NT2/D1 (cell line): ENCODE measurements around the gene EFS.

Source experiments
- DNase-seq: peaks from one replicate; pipeline ENCODE4 v3.0.0-alpha.2; 2011; ENCODE audit warnings: low read depth, low spot score
- H3K27me3 ChIP-seq: 2 replicates; pipeline ENCODE4 v1.6.0; 2011; ENCODE audit warnings: mild to moderate bottlenecking; ENCODE audit not compliant: insufficient read length, insufficient read depth
- H3K36me3 ChIP-seq: 2 replicates; pipeline ENCODE4 v1.6.1; 2011; ENCODE audit warnings: mild to moderate bottlenecking, low read length, mixed read lengths; ENCODE audit not compliant: insufficient read depth, insufficient read length
- H3K4me1 ChIP-seq: 2 replicates; pipeline ENCODE4 v1.5.1; 2011; ENCODE audit not compliant: insufficient read depth, insufficient read length
- H3K4me3 ChIP-seq: 2 replicates; pipeline ENCODE4 v1.5.1; 2011; ENCODE audit warnings: low read depth; ENCODE audit not compliant: insufficient read length
- H3K9ac ChIP-seq: 2 replicates; pipeline ENCODE4 v1.6.0; 2011; ENCODE audit warnings: low read depth; ENCODE audit not compliant: insufficient read length
- H3K9me3 ChIP-seq: 2 replicates; pipeline ENCODE4 v1.5.1; 2011; ENCODE audit warnings: mild to moderate bottlenecking, low read length; ENCODE audit not compliant: insufficient read depth
- SUZ12 ChIP-seq: IDR thresholded peaks from 2 replicates; pipeline ENCODE4 v1.6.1; 2011; ENCODE audit not compliant: insufficient read length, insufficient read depth; ENCODE audit errors: extremely low read depth
- YY1 ChIP-seq: IDR thresholded peaks from 2 replicates; pipeline ENCODE4 v1.6.1; 2011; ENCODE audit not compliant: insufficient read length, insufficient read depth
- ZNF274 ChIP-seq: IDR thresholded peaks from 2 replicates; pipeline ENCODE4 v1.6.1; 2011; ENCODE audit warnings: mild to moderate bottlenecking, low read depth, low read length

EFS gene

DNA sequence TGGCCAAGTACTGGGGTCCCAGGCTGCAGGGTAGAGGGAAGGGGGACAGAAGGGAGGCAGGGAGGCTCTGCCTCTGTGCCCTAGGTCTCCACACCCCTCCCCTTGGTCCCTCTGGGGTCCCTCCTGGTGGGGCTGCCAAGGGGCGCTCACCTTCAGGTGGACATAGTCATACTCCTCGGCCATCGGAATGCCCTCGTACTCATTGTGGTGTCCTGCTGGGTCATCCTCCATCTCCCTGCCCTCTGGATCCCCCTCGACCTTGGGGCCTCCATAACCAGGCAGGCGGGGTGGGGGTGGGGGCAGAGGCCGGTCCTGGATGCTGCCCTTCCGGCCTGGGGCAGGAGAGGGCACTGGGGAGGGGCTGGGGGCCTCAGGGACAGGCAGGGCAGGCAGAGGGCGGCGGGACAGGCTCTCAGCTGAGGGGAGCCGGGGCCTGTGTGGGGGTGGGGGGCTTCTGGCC, 5.8 kb downstream of the EFS start:
- DNase-seq, result no peak
- H3K36me3 ChIP-seq, result peaks cover 85% of the 10 kb centered on the region
- TF ChIP-seq SUZ12 (no peak), ZNF274 (no peak), YY1 (no peak)

DNA sequence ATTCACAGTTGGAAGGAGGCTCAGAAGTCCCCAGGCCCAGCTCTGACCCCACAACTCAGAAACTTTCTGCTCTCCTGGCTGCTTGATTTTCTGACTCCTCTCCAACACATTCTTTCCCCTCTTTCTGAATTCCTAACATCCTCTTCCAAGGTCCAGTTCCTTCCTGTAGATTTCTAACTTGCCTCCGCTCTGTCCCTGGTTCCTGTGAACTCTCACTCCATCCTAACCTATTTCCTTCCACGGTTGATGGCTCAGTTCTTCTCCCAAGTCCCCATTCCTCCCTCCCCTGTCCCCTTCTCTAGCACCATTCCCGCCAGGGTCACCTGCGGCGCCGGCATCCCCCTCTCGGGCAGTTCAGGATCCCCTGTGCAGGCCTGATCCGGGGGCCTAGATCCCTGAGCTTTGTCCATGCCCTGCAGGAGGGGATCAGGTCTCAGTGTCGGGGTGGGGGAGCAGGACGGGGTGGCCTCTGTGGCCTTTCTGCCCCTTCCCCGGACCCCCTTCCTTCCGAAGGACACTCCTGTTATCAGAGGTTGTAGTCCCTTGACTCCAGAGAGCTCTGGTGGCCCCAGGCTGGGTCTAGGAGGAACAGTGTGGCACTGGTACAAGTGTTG, 6.3 kb downstream of the EFS start:
- DNase-seq, result no peak
- Histone ChIP-seq H3K9me3 (no peaks in the 10 kb centered on the region), H3K4me1 (peaks cover 7% of the 10 kb centered on the region), H3K27me3 (no peaks in the 10 kb centered on the region), H3K9ac (no peak overlapping the region), H3K4me3 (no peak overlapping the region), H3K36me3 (peaks cover 80% of the 10 kb centered on the region)
- no peak for TF ChIP-seq ZNF274
- TF ChIP-seq YY1, result no peak
- no peak for TF ChIP-seq SUZ12

More for the DNA sequence above, 5.8 kb downstream of the EFS start:
- Histone ChIP-seq H3K27me3 (no peaks in the 10 kb centered on the region), H3K4me3 (no peak overlapping the region), H3K4me1 (peaks cover 11% of the 10 kb centered on the region), H3K9ac (no peak overlapping the region), H3K9me3 (no peaks in the 10 kb centered on the region)

DNA sequence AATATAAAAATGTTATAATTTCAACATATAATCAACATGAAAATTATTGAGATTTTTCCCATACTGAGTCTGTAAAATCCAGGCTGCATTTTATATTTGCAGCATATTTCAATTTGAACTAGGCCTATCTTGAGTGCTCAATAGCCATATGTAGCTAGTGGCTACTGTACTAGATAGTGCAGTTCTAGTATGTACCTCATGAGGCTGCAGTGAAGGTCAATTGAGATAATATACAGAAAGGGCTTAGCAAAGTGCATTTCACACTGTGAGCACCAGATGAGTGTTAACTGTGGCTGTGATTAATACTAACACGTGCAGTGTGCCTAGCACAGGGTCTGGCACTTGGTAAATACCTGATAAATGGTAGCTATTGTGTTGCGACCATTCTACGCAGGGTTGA, 6.9 kb downstream of the EFS start:
- Histone ChIP-seq H3K27me3 (no peaks in the 10 kb centered on the region), H3K9me3 (no peaks in the 10 kb centered on the region), H3K4me3 (no peak overlapping the region), H3K9ac (no peak overlapping the region), H3K4me1 (peaks cover under 1% of the 10 kb centered on the region), H3K36me3 (peaks cover 74% of the 10 kb centered on the region)
- TF ChIP-seq ZNF274 (no peak), YY1 (no peak), SUZ12 (no peak)
- no peak for DNase-seq

DNA sequence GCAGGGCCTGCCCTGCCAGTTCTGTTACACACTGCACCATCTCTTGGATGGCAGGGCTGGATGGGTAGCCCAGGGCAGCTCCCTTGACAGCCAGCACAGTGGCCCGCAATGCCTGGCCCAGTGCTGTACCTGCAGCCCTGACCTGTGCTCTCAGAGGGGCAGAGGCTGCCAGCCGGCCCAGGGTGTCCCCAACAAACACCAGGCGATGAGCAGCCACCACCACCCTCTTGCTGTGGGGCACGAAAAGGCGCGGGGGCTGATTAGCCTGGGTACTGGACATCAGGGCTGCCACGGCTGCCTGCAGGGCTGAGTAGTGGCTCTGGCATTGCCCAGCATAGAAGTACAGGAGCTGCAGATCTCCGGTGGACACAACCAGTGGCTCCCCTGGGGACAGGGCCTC, 7.7 kb downstream of the EFS start:
- H3K4me3 ChIP-seq, result no peak overlapping the region
- H3K9ac ChIP-seq, result no peak overlapping the region
- no peak for DNase-seq
- no peaks in the 10 kb centered on the region for H3K9me3 ChIP-seq
- TF ChIP-seq ZNF274 (no peak), SUZ12 (no peak), YY1 (no peak)
- no peaks in the 10 kb centered on the region for H3K27me3 ChIP-seq
- H3K4me1 ChIP-seq, result no peaks in the 10 kb centered on the region
- H3K36me3 ChIP-seq, result peaks cover 69% of the 10 kb centered on the region

DNA sequence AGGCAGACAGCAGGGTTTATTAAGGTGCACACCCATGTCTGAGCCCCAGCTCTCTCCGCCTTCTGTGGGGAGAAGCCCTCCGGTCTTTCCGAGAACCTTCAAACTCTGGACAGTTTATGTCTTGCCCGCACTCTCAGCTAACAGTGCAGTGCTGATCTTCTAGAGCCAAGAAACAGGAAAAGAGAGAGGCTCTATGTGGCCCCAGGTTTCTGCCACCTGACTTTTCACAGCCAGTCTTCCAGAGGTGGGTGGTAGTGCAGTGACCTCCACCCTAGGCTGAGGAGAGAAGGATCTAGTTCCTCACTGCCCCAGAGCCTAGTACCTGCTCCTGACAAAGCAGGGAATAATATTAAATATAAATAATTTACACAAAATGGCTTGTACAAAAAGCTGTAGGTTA, 8.3 kb downstream of the EFS start:
- no peaks in the 10 kb centered on the region for H3K9me3 ChIP-seq
- no peak for DNase-seq
- H3K36me3 ChIP-seq, result peaks cover 63% of the 10 kb centered on the region
- no peak for TF ChIP-seq YY1
- no peak for TF ChIP-seq SUZ12
- no peak for TF ChIP-seq ZNF274
- no peak overlapping the region for H3K9ac ChIP-seq
- H3K27me3 ChIP-seq, result peaks cover under 1% of the 10 kb centered on the region
- H3K4me3 ChIP-seq, result no peak overlapping the region
- no peaks in the 10 kb centered on the region for H3K4me1 ChIP-seq

DNA sequence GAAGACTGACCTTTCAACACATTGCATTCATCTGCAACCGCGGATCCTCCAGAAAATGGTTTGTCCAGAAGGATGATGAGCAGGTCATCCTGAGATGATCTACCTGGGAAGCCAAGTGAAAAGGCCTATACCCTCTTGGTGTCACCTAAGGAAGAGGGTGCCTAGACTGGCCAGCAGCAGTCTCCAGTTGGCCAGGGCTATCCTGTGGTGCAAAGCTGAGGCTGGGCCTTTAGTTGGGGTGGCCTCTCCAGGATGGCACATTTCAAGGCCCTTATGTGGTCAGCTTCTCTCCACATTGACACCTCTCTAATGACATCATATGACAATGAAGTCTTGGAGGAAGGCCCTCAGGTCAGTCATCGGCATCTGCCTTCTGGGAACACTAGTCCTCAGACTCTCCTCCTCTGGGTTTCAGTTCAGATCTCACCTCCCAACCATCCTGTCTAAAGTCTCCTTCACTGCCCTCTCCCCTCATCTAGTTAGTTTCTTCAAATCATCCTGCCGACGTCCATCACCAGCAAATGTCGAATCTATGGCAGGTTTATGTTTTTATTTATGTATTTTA, 9.0 kb downstream of the EFS start:
- Histone ChIP-seq H3K27me3 (peaks cover 8% of the 10 kb centered on the region), H3K4me1 (no peaks in the 10 kb centered on the region), H3K9ac (no peak overlapping the region), H3K36me3 (peaks cover 64% of the 10 kb centered on the region), H3K4me3 (no peak overlapping the region), H3K9me3 (no peaks in the 10 kb centered on the region)
- no peak for TF ChIP-seq SUZ12
- no peak for TF ChIP-seq YY1
- no peak for TF ChIP-seq ZNF274
- DNase-seq, result no peak

DNA sequence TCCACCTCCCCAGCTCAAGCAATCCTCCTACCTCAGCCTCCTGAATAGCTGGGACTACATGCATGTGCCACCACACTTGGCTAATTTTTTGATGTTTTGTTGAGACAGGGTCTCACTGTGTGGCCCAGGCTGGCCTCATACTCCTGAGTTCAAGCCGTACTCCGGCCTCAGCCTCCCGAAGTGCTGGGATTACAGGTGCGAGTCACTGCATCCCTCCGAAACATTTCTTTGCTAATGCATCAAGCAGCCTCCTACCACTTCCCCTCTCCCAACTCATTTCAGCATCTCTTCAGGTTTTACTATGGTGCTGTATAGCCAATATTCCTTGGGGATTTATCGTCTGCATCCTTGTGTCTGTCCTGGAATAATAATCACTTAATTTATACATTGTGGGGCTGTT, 10.0 kb downstream of the EFS start:
- H3K9me3 ChIP-seq, result no peaks in the 10 kb centered on the region
- H3K27me3 ChIP-seq, result peaks cover 9% of the 10 kb centered on the region
- H3K4me3 ChIP-seq, result no peak overlapping the region
- no peak for DNase-seq
- TF ChIP-seq ZNF274, result no peak
- no peak for TF ChIP-seq YY1
- no peak for TF ChIP-seq SUZ12
- no peaks in the 10 kb centered on the region for H3K4me1 ChIP-seq
- no peak overlapping the region for H3K9ac ChIP-seq
- peaks cover 60% of the 10 kb centered on the region for H3K36me3 ChIP-seq

DNA sequence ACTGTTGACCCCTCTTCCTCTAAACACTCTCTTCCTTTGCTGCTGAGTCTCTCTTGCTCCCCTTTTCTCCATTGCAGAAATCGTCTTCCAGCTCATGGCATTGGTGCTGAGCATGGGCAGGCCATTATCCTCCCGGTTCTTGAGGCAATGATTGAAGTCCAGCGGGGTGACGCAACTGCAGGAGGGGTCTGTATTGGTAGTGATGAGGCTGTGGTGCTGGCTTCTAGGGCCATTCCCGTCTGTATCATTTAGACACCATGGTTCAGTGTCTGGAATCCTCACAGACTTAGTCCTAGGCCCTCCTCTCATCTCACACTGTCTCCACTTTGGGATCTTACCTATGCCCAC, 11.6 kb downstream of the EFS start:
- H3K27me3 ChIP-seq, result peaks cover 9% of the 10 kb centered on the region
- H3K36me3 ChIP-seq, result peaks cover 58% of the 10 kb centered on the region
- no peaks in the 10 kb centered on the region for H3K4me1 ChIP-seq
- no peak overlapping the region for H3K9ac ChIP-seq
- no peak for TF ChIP-seq YY1
- H3K9me3 ChIP-seq, result no peaks in the 10 kb centered on the region
- DNase-seq, result no peak
- no peak overlapping the region for H3K4me3 ChIP-seq
